Effector memory CD4-positive, alpha-beta T cell (primary cell): Measurements from ENCODE around the gene KDM2B.

Experiments used
- DNase-seq, 3 donors: peaks; one replicate each; pipeline ENCODE4 v3.0.0-alpha.2; 2020
- H3K27ac ChIP-seq: 2 replicates; pipeline ENCODE4 v1.7.0; 2013; ENCODE audit warnings: mild to moderate bottlenecking, low read length, moderate library complexity; ENCODE audit not compliant: insufficient read depth, poor library complexity, severe bottlenecking
- H3K27me3 ChIP-seq: replicated peaks from 2 replicates; pipeline ENCODE4 v1.7.0; 2013; ENCODE audit warnings: mild to moderate bottlenecking, low read length; ENCODE audit not compliant: insufficient read depth, control insufficient read depth, poor library complexity, severe bottlenecking
- H3K36me3 ChIP-seq: 2 replicates; pipeline ENCODE4 v1.7.0; 2013; ENCODE audit warnings: mild to moderate bottlenecking, low read length, moderate library complexity; ENCODE audit not compliant: control insufficient read depth, insufficient read depth
- H3K4me1 ChIP-seq: 2 replicates; pipeline ENCODE4 v1.7.0; 2013; ENCODE audit warnings: low read length, mild to moderate bottlenecking; ENCODE audit not compliant: control insufficient read depth, insufficient read depth, poor library complexity, severe bottlenecking
- H3K4me3 ChIP-seq: 2 replicates; pipeline ENCODE4 v1.7.0; 2013; ENCODE audit warnings: low read length, low read depth, mild to moderate bottlenecking; ENCODE audit not compliant: insufficient read depth, poor library complexity, severe bottlenecking
- H3K9me3 ChIP-seq: 2 replicates; pipeline ENCODE4 v1.7.0; 2013; ENCODE audit warnings: mild to moderate bottlenecking, low read length, moderate library complexity; ENCODE audit not compliant: control insufficient read depth

KDM2B gene

DNA sequence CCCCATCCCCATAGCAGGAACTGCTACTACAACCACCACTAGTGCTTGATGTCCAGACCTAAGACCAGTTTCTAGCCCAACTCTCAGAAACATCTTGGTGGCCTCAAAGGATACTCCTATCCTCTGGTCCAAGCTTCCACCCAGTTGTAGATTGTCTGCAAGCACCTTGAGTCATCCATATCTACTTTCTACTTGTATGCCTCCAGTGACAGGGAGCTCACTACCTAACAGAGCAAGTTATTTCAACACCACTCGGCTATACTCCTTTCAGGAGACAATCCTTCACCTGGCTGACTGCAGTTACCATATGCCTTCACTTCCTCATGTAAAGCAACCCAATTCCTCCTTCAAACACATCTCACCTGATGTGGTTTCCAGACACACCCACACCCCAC lies 49.5 kb downstream of the KDM2B start:
- H3K9me3 ChIP-seq: no peaks in the 10 kb centered on the region
- no peak for DNase-seq
- no peak overlapping the region for H3K4me3 ChIP-seq
- H3K4me1 ChIP-seq: peaks cover 32% of the 10 kb centered on the region
- H3K36me3 ChIP-seq: peaks cover 24% of the 10 kb centered on the region
- H3K27ac ChIP-seq: peak overlapping the region; percentile 52
- H3K27me3 ChIP-seq: no peaks in the 10 kb centered on the region

DNA sequence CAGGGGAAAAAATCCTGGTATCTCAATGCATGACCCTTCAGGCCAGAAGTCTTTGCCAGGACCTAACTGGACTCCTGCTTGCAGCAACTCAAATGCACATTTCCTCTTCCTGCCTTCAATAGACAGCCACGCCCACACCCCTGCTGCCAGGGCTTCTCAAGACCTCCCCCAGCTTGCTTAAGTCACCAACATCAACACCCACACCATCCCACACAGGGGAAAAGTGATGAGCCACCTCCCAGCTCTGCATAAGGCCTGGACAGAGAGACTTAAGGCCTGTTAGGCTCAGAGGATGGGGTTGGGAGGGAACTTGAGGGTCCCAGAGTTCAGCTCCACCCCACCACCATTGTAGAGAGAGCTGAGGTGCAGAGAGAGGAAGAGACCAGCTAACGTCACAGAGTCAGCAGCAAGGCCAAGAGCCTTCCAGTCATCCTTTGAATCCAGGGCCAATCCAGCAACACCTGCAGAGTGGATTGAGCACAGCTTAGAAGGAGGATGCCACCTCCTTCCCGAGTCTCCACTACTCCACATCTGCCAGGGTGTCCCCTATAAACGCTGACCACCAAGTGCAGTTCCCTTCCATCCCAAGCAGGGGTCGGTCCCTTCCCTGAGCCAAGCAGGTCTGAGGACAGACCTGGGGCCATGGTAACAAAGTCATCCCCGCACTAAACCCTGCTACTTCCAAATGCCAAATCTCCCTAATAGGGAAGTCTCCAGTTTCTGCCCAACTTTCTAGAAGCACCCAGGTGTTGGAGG lies 50.0 kb downstream of the KDM2B start:
- H3K9me3 ChIP-seq: no peaks in the 10 kb centered on the region
- H3K4me3 ChIP-seq: no peak overlapping the region
- DNase-seq: peak; percentile 36 to 54 (median 47)
- H3K27ac ChIP-seq: peak overlapping the region; percentile 52
- H3K27me3 ChIP-seq: no peaks in the 10 kb centered on the region
- H3K4me1 ChIP-seq: peaks cover 27% of the 10 kb centered on the region
- peaks cover 24% of the 10 kb centered on the region for H3K36me3 ChIP-seq

DNA sequence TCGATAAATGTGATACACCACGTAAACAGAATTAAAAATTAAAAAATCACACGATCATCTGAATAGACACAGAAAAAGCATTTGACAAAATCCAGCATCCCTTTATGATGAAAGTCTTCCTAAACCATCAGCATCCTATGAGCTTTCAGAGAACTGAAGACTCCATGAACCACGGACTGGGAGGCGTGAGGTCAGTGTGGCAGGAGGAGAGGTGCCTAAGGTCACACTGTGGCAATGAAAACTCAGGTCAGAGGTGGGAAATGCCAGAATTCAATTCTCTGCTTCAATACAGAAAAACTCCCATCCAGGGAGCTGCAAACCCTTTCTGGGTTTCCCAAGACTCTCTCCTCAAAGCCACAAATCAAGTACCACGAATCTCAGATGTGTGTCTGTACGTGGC lies 51.6 kb downstream of the KDM2B start:
- DNase-seq: no peak
- Histone ChIP-seq H3K9me3 (no peaks in the 10 kb centered on the region), H3K36me3 (peaks cover 32% of the 10 kb centered on the region), H3K27me3 (no peaks in the 10 kb centered on the region), H3K4me1 (peaks cover 15% of the 10 kb centered on the region), H3K4me3 (no peak overlapping the region), H3K27ac (no peak overlapping the region)

DNA sequence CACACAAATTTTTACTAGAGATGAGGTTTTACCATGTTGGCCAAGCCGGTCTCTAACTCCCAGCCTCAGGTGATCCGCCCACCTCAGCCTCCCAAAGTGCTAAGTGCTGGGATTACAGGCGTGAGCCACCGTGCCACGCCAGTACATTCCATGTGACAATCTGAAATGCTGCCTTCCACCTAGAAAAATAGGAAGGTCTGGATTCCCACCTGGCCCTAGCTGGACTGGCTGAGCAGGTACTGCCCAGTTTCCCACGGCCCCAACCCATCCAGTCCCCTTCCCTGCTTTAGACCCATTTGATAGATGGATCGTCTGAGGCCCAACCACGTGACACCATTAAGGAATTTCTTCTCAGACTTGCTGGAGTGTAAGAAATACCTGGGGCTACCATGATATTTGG lies 55.4 kb downstream of the KDM2B start:
- Histone ChIP-seq H3K9me3 (no peaks in the 10 kb centered on the region), H3K36me3 (peaks cover 21% of the 10 kb centered on the region), H3K27me3 (no peaks in the 10 kb centered on the region), H3K27ac (no peak overlapping the region), H3K4me3 (no peak overlapping the region), H3K4me1 (peaks cover under 1% of the 10 kb centered on the region)
- DNase-seq: no peak

DNA sequence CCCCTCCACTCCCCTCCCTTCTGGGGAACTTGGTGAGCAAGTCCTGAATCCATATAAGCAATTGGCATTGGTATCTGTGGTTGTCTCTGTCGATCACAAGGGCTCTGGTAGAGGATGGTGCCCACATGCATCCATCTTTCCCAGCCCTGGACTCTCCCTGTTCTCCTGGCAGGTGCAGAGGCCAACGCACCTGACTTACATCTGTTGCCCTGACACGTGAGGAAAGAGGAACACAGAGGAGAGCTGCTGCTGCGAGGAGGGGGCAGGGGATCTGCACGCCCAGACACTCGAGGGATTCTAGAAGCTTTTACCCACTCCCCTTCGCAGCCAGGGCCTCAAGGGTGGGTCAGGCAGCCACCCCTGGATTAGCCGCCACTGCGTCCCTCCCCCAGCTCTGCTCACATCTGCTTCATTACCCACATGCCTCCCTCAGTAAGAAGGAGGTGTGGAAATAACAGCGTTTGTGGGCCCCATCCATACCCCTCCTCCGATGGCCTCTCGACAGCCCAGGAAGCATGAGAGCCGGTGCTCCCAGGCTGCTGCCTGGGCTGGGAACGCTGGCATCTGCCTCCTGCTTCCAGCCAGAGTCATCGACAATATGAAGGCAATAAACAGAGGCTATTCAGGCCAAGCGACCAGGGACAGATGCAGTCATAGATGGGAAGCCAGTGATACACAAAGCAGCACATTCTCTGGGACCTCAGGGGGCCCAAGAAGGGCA lies 56.5 kb downstream of the KDM2B start:
- Histone ChIP-seq H3K27ac (no peak overlapping the region), H3K4me3 (no peak overlapping the region), H3K9me3 (no peaks in the 10 kb centered on the region), H3K36me3 (peaks cover 25% of the 10 kb centered on the region), H3K4me1 (no peaks in the 10 kb centered on the region), H3K27me3 (no peaks in the 10 kb centered on the region)
- no peak for DNase-seq

DNA sequence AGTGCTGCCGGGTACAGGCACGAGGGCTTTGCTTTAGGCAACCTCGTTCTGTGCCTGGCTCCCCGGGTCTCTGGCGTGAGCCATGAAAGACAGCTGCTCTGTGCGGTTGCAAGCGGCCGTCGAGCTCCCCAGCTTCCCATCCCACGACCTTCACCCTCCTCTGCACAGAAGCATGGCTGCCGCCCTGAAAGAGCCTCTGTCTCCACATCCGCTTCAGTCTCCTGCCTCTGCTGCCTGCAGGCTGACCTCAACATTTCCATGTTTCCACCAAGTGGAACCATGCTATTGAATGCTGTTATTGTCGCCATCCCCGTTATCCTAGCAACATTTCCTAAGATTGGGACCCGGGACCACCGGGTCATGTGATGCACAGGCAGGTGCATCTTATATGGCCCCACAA lies 57.1 kb downstream of the KDM2B start:
- Histone ChIP-seq H3K4me1 (no peaks in the 10 kb centered on the region), H3K4me3 (no peak overlapping the region), H3K27ac (no peak overlapping the region), H3K36me3 (peaks cover 30% of the 10 kb centered on the region), H3K9me3 (no peaks in the 10 kb centered on the region), H3K27me3 (no peaks in the 10 kb centered on the region)
- DNase-seq: no peak

DNA sequence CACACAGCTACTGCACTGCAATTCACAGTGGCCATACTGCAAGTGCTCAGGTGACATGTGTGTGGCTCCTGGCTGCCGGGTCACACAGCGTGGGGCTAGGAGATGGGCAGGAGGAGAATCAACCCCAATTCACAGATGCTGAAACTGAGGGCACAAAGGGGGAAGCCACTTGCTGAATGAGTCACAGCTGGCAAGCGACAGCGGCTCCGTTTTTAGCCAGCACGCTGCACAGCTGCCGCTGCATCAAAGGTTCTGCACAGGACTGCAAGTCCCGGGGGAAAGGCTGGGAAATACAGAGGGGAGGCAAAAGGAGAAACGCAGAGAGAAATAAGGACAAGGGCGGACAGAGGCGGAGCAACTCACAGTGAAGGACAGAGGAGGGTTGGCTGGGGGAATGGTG lies 57.9 kb downstream of the KDM2B start:
- no peaks in the 10 kb centered on the region for H3K27me3 ChIP-seq
- H3K4me1 ChIP-seq: no peaks in the 10 kb centered on the region
- no peak overlapping the region for H3K27ac ChIP-seq
- H3K36me3 ChIP-seq: peaks cover 28% of the 10 kb centered on the region
- H3K4me3 ChIP-seq: no peak overlapping the region
- DNase-seq: no peak
- no peaks in the 10 kb centered on the region for H3K9me3 ChIP-seq

DNA sequence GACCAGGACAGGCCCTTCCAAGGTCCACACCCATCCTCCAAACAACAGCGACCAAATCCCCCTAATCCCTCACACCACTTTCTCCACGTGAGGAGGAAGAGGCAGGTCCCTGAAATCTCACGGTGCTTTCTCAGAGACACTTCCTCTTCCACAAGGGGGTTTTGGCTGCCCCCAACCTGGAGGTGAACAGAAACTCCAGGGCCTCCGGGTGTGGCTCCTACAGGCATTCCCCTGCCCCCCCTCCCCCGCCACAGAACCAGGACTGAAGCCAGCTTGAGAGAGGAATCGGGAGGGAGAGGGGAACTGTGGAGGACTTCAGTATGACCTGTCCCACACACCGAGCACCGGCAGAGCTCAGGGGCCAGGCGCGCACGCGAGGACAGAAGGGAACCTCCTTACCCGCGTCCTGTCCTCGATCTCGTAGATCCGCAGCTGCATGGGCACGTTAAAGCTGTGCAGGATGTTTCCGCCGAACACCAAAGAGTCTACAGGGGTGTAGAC lies 60.2 kb downstream of the KDM2B start:
- H3K9me3 ChIP-seq: no peaks in the 10 kb centered on the region
- no peak for DNase-seq
- no peaks in the 10 kb centered on the region for H3K4me1 ChIP-seq
- H3K36me3 ChIP-seq: peaks cover 24% of the 10 kb centered on the region
- no peaks in the 10 kb centered on the region for H3K27me3 ChIP-seq
- H3K4me3 ChIP-seq: no peak overlapping the region
- H3K27ac ChIP-seq: no peak overlapping the region

DNA sequence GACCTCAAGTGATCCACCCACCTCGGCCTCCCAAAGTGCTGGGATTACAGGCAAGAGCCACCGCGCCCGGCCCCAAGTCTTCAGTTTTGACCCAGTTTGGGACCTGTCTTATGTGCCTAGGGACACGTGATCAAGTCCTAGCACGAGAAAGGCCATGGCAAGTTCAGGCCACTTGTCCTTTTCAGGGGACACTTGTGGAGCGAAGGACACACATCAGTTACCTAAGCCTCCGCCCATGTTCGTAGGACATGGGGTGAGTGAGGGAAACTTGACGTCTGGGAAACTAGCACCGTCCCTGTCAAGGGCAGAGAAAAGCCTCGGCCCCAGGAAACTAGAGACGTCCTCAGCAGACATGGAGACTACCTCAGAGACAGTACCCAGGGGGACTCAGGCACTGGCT lies 60.7 kb downstream of the KDM2B start:
- peaks cover 24% of the 10 kb centered on the region for H3K36me3 ChIP-seq
- DNase-seq: no peak
- H3K27ac ChIP-seq: no peak overlapping the region

DNA sequence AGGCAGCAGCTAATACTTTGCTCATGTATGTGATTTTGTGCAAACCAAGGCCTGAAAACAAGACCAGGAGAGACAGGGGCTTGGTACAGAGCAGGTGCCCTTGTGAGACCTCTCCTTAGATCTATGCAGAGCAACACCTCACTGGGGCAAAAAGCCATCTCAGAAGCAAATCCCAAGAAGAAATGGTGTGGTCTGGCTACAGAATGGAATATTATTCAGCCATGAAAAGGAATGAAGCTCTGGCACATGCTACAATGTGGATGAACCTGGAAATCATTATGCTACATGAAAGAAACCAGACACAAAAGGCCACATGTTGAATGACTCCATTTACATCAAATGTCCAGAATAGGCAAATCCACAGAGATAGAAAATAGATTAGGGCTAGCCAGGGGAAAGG lies 61.6 kb downstream of the KDM2B start:
- Histone ChIP-seq H3K36me3 (peaks cover 16% of the 10 kb centered on the region), H3K27me3 (no peaks in the 10 kb centered on the region), H3K27ac (no peak overlapping the region), H3K4me3 (no peak overlapping the region), H3K9me3 (no peaks in the 10 kb centered on the region), H3K4me1 (no peaks in the 10 kb centered on the region)
- DNase-seq: no peak

More for the DNA sequence above, 60.7 kb downstream of the KDM2B start:
- no peaks in the 10 kb centered on the region for H3K27me3 ChIP-seq
- H3K9me3 ChIP-seq: no peaks in the 10 kb centered on the region
- H3K4me1 ChIP-seq: no peaks in the 10 kb centered on the region
- H3K4me3 ChIP-seq: no peak overlapping the region
